GM23338 (cell line): ENCODE data around the gene HIF1AN. TPM values are rescaled to one million over a fixed set of nuclear protein-coding genes. Genes with fewer than 3 reads are reported as not detected.

Experiments
- ATAC-seq: fragments of 200-7000 bp; cut with Tn5 transposase; 3 replicates; pipeline ENCODE4 v1.9.1; 2020
- DNase-seq: peaks from one replicate; pipeline ENCODE4 v3.0.0-alpha.2; 2015; ENCODE audit warnings: low spot score
- H2AFZ ChIP-seq: fragments of 200-600 bp; sonication (generic); 2 replicates; pipeline ENCODE4 v1.8.0; 2016; ENCODE audit warnings: antibody characterized with exemption, mild to moderate bottlenecking, moderate library complexity
- H3F3A ChIP-seq: fragments of 200-600 bp; sonication (generic); replicated peaks from 2 replicates; pipeline ENCODE4 v1.8.0; 2017; ENCODE audit warnings: antibody characterized with exemption, mixed run types, low read depth
- H3K27ac ChIP-seq: fragments of 200-600 bp; sonication (generic); 2 replicates; pipeline ENCODE4 v1.6.1; 2016; ENCODE audit warnings: low read depth
- H3K27me3 ChIP-seq: fragments of 200-600 bp; sonication (generic); 2 replicates; pipeline ENCODE4 v1.8.0; 2016; ENCODE audit warnings: mild to moderate bottlenecking, mixed run types, moderate library complexity; ENCODE audit not compliant: insufficient read depth
- H3K36me3 ChIP-seq: fragments of 200-600 bp; sonication (generic); 2 replicates; pipeline ENCODE4 v1.8.0; 2016; ENCODE audit warnings: mild to moderate bottlenecking; ENCODE audit not compliant: insufficient read depth
- H3K4me1 ChIP-seq: fragments of 200-600 bp; sonication (generic); 2 replicates; pipeline ENCODE4 v1.8.0; 2016; ENCODE audit warnings: mild to moderate bottlenecking, moderate library complexity; ENCODE audit not compliant: insufficient read depth
- H3K4me2 ChIP-seq: fragments of 200-600 bp; sonication (generic); 2 replicates; pipeline ENCODE4 v1.7.1; 2017; ENCODE audit warnings: mixed run types
- H3K4me3 ChIP-seq: fragments of 200-600 bp; sonication (generic); 2 replicates; pipeline ENCODE4 v1.6.1; 2016; ENCODE audit warnings: mixed run types
- H3K79me2 ChIP-seq: fragments of 200-600 bp; sonication (generic); replicated peaks from 2 replicates; pipeline ENCODE4 v1.8.0; 2017; ENCODE audit warnings: mild to moderate bottlenecking; ENCODE audit not compliant: insufficient read depth
- H3K9me2 ChIP-seq: fragments of 200-600 bp; sonication (generic); 2 replicates; pipeline ENCODE4 v1.8.0; 2017; ENCODE audit not compliant: insufficient read depth
- H4K20me1 ChIP-seq: fragments of 200-600 bp; sonication (generic); replicated peaks from 2 replicates; pipeline ENCODE4 v1.8.0; 2017; ENCODE audit warnings: mild to moderate bottlenecking; ENCODE audit not compliant: insufficient read depth
- H3K27ac Mint-ChIP-seq: 2 replicates; pipeline ENCODE4 v1.8.0; 2020; ENCODE audit warnings: inconsistent platforms, mild to moderate bottlenecking, moderate library complexity, mixed read lengths
- H3K27me3 Mint-ChIP-seq: 3 replicates; pipeline ENCODE4 v1.8.0; 2022; ENCODE audit warnings: low read depth, mild to moderate bottlenecking, moderate library complexity, mixed read lengths, inconsistent platforms; ENCODE audit not compliant: insufficient read depth, poor library complexity
- H3K36me3 Mint-ChIP-seq: 3 replicates; pipeline ENCODE4 v1.8.0; 2021; ENCODE audit warnings: low read depth, mild to moderate bottlenecking, inconsistent platforms, moderate library complexity, mixed read lengths
- H3K4me1 Mint-ChIP-seq: 3 replicates; pipeline ENCODE4 v1.8.0; 2020; ENCODE audit warnings: mild to moderate bottlenecking, inconsistent platforms, mixed read lengths
- H3K4me3 Mint-ChIP-seq: 3 replicates; pipeline ENCODE4 v1.8.0; 2021; ENCODE audit warnings: moderate library complexity, mild to moderate bottlenecking, inconsistent platforms, mixed read lengths
- H3K9me3 Mint-ChIP-seq: 3 replicates; pipeline ENCODE4 v1.8.0; 2020; ENCODE audit warnings: moderate library complexity, mild to moderate bottlenecking, inconsistent platforms, mixed read lengths
- EZH2phosphoT487 ChIP-seq: fragments of 200-600 bp; sonication (generic); IDR thresholded peaks from one replicate; pipeline ENCODE4 v1.8.1; 2018; ENCODE audit warnings: antibody characterized with exemption; ENCODE audit not compliant: unreplicated experiment
- NANOG ChIP-seq: IDR thresholded peaks from 2 replicates; pipeline ENCODE4 v1.6.1; 2016; ENCODE audit warnings: antibody characterized with exemption, borderline replicate concordance
- POLR2AphosphoS5 ChIP-seq: IDR thresholded peaks from 2 replicates; pipeline ENCODE4 v1.6.1; 2016; ENCODE audit warnings: antibody characterized with exemption, low read depth
- STAT1 ChIP-seq: IDR thresholded peaks from one replicate; pipeline ENCODE4 v1.6.1; 2016; ENCODE audit warnings: antibody characterized with exemption; ENCODE audit not compliant: unreplicated experiment
- ZNF462 ChIP-seq: fragments of 250-450 bp; sonication (Bioruptor Pico); IDR thresholded peaks from 2 replicates; pipeline ENCODE4 v1.5.0; 2020; ENCODE audit warnings: mild to moderate bottlenecking, moderate library complexity
- polyA plus RNA-seq: library from polyadenylated mRNA; unstranded; fragments of >200 nt; fragmentation: Nextera tagmentation; extraction: Ambion mirVana; gene quantifications from 2 replicates; pipeline ENCODE4 v1.2.1, GENCODE V29; 2016
- total RNA-seq: library from RNA; depleted of rRNA; stranded (reverse); fragments of >200 nt; shearing (Covaris generic); gene quantifications from 2 replicates; pipeline ENCODE4 v1.2.3, GENCODE V29; 2014

The HIF1AN gene
- total and polyA plus RNA-seq, 2 experiments from 2014 or later, result 9.9 to 26.3 TPM

- H3K9me2 ChIP-seq, result no peaks in the 10 kb centered on the region
- H3K4me2 ChIP-seq, result no peak overlapping the region
- ATAC-seq, result no peak
- no peak overlapping the region for H3K27ac Mint-ChIP-seq
- H3K36me3 Mint-ChIP-seq, result 0 out of 3 replicates have a peak, but pooled peaks cover 1% of the 10 kb centered on the region
- H3K27ac ChIP-seq, result no peak overlapping the region
- no peak for TF ChIP-seq ZNF462
- H3K27me3 ChIP-seq, result no peaks in the 10 kb centered on the region
- no peak overlapping the region for H3K4me3 Mint-ChIP-seq
- no peak for DNase-seq
- no peaks in the 10 kb centered on the region for H3K79me2 ChIP-seq
- H3K27me3 Mint-ChIP-seq, result peaks cover 4% of the 10 kb centered on the region
- H3K4me3 ChIP-seq, result no peak overlapping the region
- H3K36me3 ChIP-seq, result no peaks in the 10 kb centered on the region
- H2AFZ ChIP-seq, result no peak overlapping the region
- H3K4me1 ChIP-seq, result no peaks in the 10 kb centered on the region
- no peaks in the 10 kb centered on the region for H4K20me1 ChIP-seq
- peaks cover 4% of the 10 kb centered on the region for H3K9me3 Mint-ChIP-seq
- H3K4me1 Mint-ChIP-seq, result no peaks in the 10 kb centered on the region
- no peaks in the 10 kb centered on the region for H3F3A ChIP-seq
Measured at GRCh38 chr10:100600218-100600617, 64.5 kb downstream of the HIF1AN start.

- DNase-seq, result no peak
- Mint-ChIP-seq H3K36me3 (0 out of 3 replicates have a peak, but pooled peaks cover 3% of the 10 kb centered on the region), H3K27me3 (peaks cover 6% of the 10 kb centered on the region), H3K27ac (no peak overlapping the region), H3K9me3 (peaks cover 12% of the 10 kb centered on the region), H3K4me1 (no peaks in the 10 kb centered on the region), H3K4me3 (no peak overlapping the region)
- Histone ChIP-seq H3F3A (no peaks in the 10 kb centered on the region), H3K9me2 (0 out of 2 replicates have a peak, but pooled peaks cover 8% of the 10 kb centered on the region), H3K4me1 (no peaks in the 10 kb centered on the region), H3K4me2 (no peak overlapping the region), H3K36me3 (no peaks in the 10 kb centered on the region), H2AFZ (no peak overlapping the region; the same call in 1 of the 2 replicates), H3K27me3 (no peaks in the 10 kb centered on the region), H3K27ac (no peak overlapping the region), H3K79me2 (no peaks in the 10 kb centered on the region), H3K4me3 (no peak overlapping the region), H4K20me1 (no peaks in the 10 kb centered on the region)
- ATAC-seq, result no peak
- TF ChIP-seq NANOG, result no peak
- no peak for TF ChIP-seq POLR2AphosphoS5
- no peak for TF ChIP-seq EZH2phosphoT487
- TF ChIP-seq STAT1, result no peak
- no peak for TF ChIP-seq ZNF462
Measured at GRCh38 chr10:100607439-100607838, 71.7 kb downstream of the HIF1AN start.
